ENCODE measurements around the gene CADPS2.

CADPS2 gene

GRCh38 chr7:122706836-122707235, 179.4 kb downstream of the CADPS2 start:
- DNase-seq (ENCODE audit: low read depth): no peak
- no peak overlapping the region for H3K4me3 ChIP-seq (ENCODE audit: low read length)
- TF ChIP-seq CTCF (IDR thresholded peaks at IDR 0.05; ENCODE audit: insufficient read depth, low read depth, low read length, missing control alignments): no peak

GRCh38 chr7:122702872-122703510, 183.3 kb downstream of the CADPS2 start, which contains the start of gene RNF148:
TSS of gene RNF148 (minus strand) at chr7:122702922. CDS start at chr7:122702750, 172 bp downstream.
- DNase-seq (ENCODE audit: low read depth): no peak
- TF ChIP-seq CTCF (IDR thresholded peaks at IDR 0.05; ENCODE audit: insufficient read depth, low read depth, low read length, missing control alignments): no peak
- H3K4me3 ChIP-seq (ENCODE audit: low read length): no peak within 1 kb of the TSS

GRCh38 chr7:122699017-122699416, 187.2 kb downstream of the CADPS2 start, which contains the start of gene RNF133:
TSS of gene RNF133 (minus strand) at chr7:122699117. CDS start at chr7:122698918, 199 bp downstream.
- no peak for DNase-seq (ENCODE audit: low read depth)
- no peak within 1 kb of the TSS for H3K4me3 ChIP-seq (ENCODE audit: low read length)
- no peak for TF ChIP-seq CTCF (IDR thresholded peaks at IDR 0.05; ENCODE audit: insufficient read depth, low read depth, low read length, missing control alignments)

DNA sequence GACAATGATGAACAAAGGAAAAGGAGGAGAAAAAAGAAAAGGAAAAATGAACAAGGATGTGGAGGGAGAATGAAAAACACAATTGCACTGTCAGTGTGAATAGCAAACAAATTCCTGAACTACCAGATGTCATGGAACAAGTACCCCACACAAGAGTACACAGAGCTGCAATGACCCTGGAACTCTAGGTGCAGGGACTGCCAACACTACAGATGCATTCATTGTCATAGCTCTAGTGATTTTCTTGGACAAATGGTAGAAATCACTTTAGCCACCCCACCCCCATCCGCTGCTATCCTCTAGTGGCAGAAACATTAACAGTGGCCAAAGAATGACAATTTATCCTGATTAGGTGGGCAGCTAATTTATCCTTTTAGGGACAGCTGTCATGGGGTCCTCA, 190.4 kb downstream of the CADPS2 start:
- TF ChIP-seq CTCF (IDR thresholded peaks at IDR 0.05; ENCODE audit: insufficient read depth, low read depth, low read length, missing control alignments): no peak
- DNase-seq (ENCODE audit: low read depth): no peak
- H3K4me3 ChIP-seq (ENCODE audit: low read length): no peak overlapping the region

GRCh38 chr7:122694697-122695096, 191.6 kb downstream of the CADPS2 start:
- DNase-seq (ENCODE audit: low read depth): no peak
- H3K4me3 ChIP-seq (ENCODE audit: low read length): no peak overlapping the region
- TF ChIP-seq CTCF (IDR thresholded peaks at IDR 0.05; ENCODE audit: insufficient read depth, low read depth, low read length, missing control alignments): no peak

- no peak for TF ChIP-seq CTCF (IDR thresholded peaks at IDR 0.05; ENCODE audit: insufficient read depth, low read depth, low read length, missing control alignments)
- no peak overlapping the region for H3K4me3 ChIP-seq (ENCODE audit: low read length)
- no peak for DNase-seq (ENCODE audit: low read depth)
These were observed 193.4 kb downstream of the CADPS2 start for GRCh38 chr7:122692769-122693309.

All from epithelial cell of esophagus (primary cell).